OCI-M1 (cell line): ENCODE measurements around the gene SCAMP4.
A peak's percentile ranks its signal among the peaks of the same experiment; 100 is the strongest.
"Not testable (repeated sequence)": the region's sequence is repeated elsewhere in the genome, so short reads cannot be mapped to it uniquely, and the experiment has no call there.

ENCODE experiments used
- DNase-seq: peaks from one replicate; lab custom pipeline; 2025; lab: John Stamatoyannopoulos, UW

Gene SCAMP4

GRCh38 chr19:1882786-1883692 lies 22.2 kb upstream of the SCAMP4 start:
- no peak for DNase-seq

- DNase-seq: no peak
Observed at GRCh38 chr19:1883784-1884183, 21.4 kb upstream of the SCAMP4 start.

- DNase-seq: no peak
Observed at GRCh38 chr19:1884291-1884718, 20.9 kb upstream of the SCAMP4 start.

DNA sequence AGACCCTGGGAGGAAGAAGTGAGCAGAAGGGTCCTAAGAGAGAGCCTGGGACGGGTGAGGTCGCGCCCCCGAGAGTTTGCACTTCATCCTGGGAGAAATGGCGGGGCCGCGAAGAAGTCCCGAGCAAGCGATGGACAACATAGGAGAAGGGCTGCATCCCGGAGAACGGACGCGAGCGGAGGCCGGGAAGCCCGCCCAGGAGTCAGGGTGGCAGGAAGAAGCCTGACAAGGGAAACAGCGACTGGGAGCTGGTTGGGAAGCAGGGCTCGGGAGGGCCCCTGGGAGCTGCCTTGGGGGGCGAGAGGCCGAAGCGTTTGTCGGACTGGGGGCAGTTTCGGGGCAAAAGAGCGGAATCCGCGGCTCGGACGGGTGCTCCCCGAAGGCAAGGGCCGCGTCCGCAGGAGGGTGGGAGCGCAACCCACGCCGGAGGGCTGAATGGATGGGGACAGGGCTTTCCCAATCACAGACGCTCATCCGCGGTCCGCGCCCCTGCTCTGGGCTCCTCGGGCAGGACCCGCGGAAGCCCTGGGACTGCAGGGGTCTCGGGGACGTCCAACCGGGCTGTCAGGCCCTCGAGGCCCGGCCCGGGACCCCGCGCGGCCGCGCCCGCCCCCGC lies 20.4 kb upstream of the SCAMP4 start:
- DNase-seq: no peak

GRCh38 chr19:1885398-1886119 lies 19.6 kb upstream of the SCAMP4 start, which contains the start of gene ABHD17A:
Gene ABHD17A (minus strand): TSS chr19:1885496. CDS start chr19:1881566, 3,930 bp downstream.
- DNase-seq: peak; percentile 96

DNA sequence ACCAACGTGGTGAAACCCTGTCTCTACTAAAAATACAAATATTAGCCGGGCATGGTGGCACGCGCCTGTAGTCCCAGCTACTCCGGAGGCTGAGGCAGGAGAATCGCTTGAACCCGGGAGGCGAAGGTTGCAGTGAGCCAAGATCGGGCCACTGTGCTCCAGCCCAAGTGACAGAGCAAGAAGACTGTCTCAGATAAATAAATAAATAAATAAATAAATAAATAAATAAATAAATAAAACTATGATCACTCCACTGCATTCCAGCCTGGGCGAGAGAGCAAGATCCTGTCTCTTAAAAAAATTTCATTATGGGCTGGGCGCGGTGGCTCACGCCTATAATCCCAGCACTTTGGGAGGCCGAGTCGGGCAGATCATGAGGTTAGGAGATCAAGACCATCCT lies 18.8 kb upstream of the SCAMP4 start:
- not testable (repeated sequence) for DNase-seq

DNA sequence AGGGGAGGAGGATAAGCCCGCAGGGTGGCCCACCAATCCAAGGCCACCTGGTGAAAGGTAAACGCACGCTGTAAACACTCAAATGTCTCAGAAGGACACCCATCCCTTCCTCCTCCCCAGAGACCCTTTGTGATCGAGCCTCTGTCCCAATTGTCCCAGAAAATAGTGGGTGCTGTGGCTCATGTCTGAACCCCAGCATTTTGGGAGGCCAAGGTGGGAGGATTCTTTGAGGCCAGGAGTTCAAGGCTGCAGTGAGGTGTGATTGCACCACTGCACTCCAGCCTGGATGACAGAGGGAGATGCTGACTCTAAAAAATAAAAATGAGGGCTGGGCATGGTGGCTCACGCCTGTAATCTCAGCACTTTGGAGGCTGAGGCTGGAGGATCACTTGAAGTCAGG lies 16.8 kb upstream of the SCAMP4 start:
- DNase-seq: no peak

- DNase-seq: no peak
Observed at GRCh38 chr19:1889907-1890306, 15.3 kb upstream of the SCAMP4 start.

DNA sequence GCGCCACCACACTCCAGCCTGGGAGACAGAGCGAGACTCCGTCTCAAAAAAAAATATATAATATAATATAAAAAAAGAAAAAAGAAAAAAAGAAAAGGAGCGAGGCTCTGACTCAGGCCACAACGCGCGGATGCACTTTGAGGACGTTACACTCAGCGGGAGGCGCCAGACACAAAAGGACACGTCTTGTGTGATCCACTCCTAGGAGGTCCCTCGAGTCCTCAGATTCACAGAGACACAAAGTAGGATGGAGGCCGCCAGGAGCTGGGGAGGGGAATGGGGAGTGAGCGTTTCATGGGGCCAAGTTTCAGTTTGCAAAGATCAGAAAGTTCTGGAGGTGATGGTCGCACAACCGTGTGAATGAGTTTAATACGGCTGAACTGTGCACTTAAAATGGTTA lies 11.4 kb upstream of the SCAMP4 start:
- no peak for DNase-seq

GRCh38 chr19:1896508-1896907 lies 8.7 kb upstream of the SCAMP4 start:
- DNase-seq: no peak

GRCh38 chr19:1901940-1902404 lies 3.2 kb upstream of the SCAMP4 start:
- no peak for DNase-seq

GRCh38 chr19:1902923-1903322 lies 2.3 kb upstream of the SCAMP4 start:
- no peak for DNase-seq

GRCh38 chr19:1904860-1905109 lies 414 bp upstream of the SCAMP4 start:
- DNase-seq: no peak

DNA sequence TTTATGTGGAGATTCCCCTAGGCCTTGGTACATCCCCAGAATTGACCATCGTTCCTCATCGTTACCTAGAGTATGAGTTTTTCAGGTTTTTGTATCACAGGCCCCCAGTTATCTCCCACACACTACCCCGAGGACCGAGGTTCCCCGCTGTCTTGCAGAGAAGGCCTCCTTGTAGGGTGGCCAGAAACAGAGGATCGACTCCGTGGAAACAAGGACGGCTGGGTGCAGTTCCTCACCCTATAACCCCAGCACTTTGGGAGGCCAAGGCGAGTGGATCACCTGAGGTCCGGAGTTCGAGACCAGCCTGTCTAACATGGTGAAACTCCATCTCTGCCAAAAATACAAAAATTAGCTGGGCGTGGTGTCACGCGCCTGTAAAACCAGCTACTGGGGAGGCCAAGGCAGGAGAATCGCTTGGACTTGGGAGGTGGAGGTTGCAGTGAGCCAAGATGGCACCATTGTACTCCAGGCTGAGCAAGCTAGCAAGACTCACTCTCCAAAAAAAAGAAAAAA lies 720 bp downstream of the SCAMP4 start:
- no peak for DNase-seq

GRCh38 chr19:1906985-1907562 lies 1.9 kb downstream of the SCAMP4 start:
- no peak for DNase-seq

DNA sequence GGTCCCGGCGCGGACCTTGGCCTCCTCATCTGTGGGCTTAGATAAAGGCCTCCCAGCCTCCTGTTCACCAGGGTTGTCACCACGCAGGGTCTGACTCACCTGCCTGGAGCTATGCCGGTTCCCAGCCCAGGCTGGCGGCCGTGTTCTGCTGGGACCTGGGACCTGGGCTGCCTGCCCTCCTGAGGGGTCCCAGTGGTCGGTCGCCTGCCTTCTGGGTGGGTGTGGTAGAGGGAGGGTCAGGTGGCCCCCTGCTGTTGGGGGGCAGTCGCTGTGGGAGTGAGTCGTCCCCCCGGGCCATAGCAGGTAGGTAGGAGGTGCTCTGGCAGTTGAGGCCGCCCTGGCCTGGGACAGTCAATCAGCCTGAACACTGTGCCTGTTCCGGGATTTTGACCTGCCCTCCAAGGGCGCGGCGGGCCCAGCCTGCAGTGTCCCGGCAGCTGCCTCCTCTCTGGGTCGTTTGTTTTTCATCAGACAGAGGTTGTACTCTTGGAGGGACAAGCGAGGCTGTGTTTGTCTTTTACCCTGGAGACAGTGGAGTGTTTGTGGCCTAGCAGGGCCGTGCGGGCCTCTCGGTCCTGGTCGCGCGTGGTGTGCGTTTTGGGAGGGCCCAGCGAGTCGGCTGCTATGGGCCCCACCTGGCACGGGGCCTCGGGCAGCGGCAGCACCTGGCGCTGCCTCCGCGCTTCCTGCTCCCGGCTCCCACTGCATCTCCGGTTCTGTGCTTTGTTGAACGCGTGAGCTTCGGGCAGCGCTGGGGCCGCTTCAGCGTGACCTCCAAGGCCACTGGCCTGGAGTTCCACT lies 2.6 kb downstream of the SCAMP4 start:
- no peak for DNase-seq

DNA sequence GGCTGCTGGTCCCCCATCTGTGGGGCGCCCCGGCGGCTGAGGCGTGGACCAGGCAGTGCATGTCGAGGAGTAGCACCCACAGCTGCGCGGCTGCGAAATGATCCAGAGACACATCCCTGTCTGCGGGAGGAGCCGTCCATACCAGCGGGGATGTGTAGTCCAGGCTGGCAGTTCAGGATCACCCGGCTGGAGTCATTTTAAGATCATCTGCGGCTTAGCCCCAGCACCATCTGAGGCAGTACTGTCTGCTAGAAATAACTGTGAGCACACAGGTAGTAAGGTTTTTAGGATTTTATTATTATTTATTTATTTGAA lies 3.1 kb downstream of the SCAMP4 start:
- no peak for DNase-seq

DNA sequence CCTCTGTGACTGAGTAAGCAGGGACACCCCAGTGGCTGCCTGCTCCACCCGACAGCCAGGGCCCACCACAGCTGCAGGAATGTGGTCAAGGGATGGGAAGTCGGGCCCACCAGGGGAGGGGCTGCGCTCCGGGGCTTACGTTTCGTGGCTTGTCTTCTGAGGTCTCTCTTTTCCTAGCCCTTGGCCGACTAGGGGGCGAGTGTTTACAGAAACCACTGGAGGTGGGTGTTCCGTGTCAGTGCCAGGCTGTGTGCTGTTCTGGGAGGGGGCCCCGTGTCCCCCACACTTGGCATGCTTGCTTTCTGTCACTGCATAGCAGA lies 4.5 kb downstream of the SCAMP4 start:
- no peak for DNase-seq

DNA sequence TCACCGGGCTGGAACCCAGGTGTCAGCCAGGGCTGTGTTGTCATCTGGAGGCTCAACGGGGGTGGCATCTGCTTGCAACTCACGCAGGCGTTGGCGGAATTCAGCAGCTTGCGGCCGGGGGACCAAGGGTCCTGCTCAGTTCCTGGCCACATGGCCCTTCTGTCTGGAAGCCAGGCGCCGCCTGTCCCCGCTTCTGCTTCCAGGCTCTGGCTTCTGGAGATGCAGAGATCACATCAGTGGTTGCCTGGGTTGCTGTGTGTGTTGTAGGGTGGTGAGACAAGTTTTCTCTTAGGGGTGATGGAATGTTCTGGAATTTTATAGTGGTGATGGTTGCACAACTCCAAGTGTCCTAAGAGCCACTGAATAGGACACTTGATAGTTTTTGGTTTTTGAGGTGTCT lies 5.0 kb downstream of the SCAMP4 start:
- DNase-seq: no peak

DNA sequence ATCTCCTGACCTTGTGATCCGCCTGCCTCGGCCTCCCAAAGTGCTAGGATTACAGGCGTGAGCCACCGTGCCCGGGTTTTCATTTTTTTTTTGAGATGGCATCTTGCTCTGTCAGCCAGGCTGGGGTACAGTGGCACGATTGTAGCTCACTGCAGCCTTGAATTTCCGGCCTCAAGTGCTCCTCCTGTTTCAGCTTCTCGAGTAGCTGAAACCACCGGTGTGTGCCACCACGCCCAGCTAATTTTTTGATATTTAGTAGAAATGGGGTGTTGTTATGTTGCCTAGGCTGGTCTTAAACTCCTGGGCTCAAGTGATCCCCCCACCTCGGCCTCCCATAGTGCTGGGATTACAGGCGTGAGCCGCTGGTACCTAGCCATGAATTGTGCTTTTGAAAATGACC lies 5.9 kb downstream of the SCAMP4 start:
- no peak for DNase-seq

DNA sequence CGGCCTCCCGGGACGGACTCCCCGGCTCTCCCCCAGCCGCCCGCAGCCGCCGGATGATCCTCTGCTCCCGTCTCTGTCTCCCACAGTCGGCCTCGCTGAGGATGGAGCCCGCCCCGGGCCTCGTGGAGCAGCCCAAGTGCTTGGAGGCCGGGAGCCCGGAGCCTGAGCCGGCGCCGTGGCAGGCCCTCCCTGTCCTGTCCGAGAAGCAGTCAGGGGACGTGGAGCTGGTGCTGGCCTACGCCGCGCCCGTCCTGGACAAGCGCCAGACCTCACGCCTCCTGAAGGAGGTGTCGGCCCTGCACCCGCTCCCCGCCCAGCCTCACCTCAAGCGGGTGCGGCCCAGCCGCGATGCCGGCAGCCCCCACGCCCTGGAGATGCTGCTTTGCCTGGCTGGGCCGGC lies 6.8 kb downstream of the SCAMP4 start:
- no peak for DNase-seq
